OCI-LY3 (cell line): ENCODE data around the gene UBE2D1.

ENCODE experiments used
- CTCF ChIP-seq: fragments of 200-600, 300-600 bp; sonication (generic); IDR thresholded peaks from 2 replicates; pipeline ENCODE4 v1.5.1; 2014; ENCODE audit warnings: antibody characterized with exemption, low read length, low read depth
- EZH2phosphoT487 ChIP-seq: fragments of 200-600 bp; shearing (Covaris generic); IDR thresholded peaks from 2 replicates; pipeline ENCODE4 v1.6.1; 2018; ENCODE audit warnings: antibody characterized with exemption, mixed run types, low read depth

DNA sequence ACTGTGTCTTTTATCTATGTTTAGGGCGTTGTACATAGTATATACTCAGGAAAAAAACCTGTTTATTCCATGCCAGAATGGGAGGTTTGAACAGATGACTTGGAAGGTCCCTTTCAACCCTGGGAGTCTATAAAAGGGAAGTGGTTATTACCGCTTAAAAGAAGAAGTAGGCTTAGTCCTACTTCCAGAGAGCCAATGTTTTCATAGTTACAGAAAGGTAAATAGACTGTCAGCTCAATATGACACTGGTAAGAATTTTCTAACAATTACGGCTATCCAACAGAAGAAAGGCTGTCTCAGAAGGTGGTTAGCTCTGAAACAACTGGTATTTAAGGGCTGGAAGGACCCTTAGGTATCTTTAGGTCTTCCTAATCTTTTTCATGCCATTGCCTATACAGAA lies 49.3 kb downstream of the UBE2D1 start:
- no peak for TF ChIP-seq CTCF
- TF ChIP-seq EZH2phosphoT487 = no peak
